ENCODE measurements around the gene YWHAQ. TPM values are rescaled to one million over a fixed set of nuclear protein-coding genes. Genes with fewer than 3 reads are reported as not detected.

Gene YWHAQ
- polyA plus RNA-seq, 2 of the 4 experiments (the other 2 are of a cell fraction) = 661 to 833 TPM

DNA sequence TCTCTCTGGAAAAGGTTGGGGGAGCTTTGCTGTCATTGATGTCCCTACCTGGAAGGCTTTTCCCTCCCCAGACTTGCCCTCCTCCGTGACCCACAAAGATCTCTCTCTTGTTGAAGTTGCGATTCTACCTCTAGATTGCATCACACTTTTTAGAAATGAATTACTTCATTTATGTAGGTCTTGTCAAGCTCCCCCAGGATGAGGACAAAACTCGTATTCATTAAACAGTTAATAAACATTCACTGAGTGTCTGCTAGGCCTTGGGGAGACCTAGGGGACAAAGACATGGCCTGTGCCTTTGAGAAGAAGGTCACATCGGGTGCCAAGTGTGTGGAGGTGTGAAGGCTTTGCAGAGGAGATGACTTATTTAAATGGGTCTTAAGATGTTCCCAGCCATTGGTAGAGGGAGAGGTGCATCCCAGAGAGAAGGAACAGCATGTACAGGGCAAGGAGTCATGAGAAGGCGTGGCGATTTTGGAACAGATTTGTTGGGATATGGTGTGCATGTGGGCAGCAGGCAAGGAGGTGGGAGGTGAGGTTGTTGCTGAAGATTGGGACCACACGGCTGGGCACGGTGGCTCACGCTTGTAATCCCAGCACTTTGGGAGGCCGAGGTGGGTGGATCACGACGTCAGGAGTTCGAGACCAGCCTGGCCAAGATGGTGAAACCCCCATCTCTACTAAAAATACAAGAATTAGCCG lies 9.8 kb upstream of the YWHAQ start:
- peak overlapping the region; percentile 70 to 79; a peak in 5 of 6 replicates for H3K27ac ChIP-seq
- H3K4me3 ChIP-seq = no peak overlapping the region
- no peak for DNase-seq (ENCODE audit: low read depth in 1 of 2, low spot score in 1 of 2)
- ChIA-PET POLR2A (interaction anchor here (3.4 kb wide), 1 partner anchor 10 kb away, joined by 35 read pairs; the partner anchor contains the start of gene YWHAQ), CTCF (interaction anchor here (1.9 to 6.5 kb wide), 4 partner anchors 15 to 159 kb away, joined by 4 to 32 read pairs (median 8); no protein-coding TSS in a partner anchor)
- H3K9me3 ChIP-seq = no peaks in the 10 kb centered on the region
- no peak for TF ChIP-seq RAD21 (conservative IDR thresholded peaks at IDR 0.05 in 1 of 2, IDR thresholded peaks at IDR 0.05 in 1 of 2)
- TF ChIP-seq, protein P1, sequence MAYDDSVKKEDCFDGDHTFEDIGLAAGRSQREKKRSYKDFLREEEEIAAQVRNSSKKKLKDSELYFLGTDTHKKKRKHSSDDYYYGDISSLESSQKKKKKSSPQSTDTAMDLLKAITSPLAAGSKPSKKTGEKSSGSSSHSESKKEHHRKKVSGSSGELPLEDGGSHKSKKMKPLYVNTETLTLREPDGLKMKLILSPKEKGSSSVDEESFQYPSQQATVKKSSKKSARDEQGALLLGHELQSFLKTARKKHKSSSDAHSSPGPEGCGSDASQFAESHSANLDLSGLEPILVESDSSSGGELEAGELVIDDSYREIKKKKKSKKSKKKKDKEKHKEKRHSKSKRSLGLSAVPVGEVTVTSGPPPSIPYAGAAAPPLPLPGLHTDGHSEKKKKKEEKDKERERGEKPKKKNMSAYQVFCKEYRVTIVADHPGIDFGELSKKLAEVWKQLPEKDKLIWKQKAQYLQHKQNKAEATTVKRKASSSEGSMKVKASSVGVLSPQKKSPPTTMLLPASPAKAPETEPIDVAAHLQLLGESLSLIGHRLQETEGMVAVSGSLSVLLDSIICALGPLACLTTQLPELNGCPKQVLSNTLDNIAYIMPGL (CRISPR knock-in tag; IDR thresholded peaks at IDR 0.05; ENCODE audit: borderline replicate concordance) = no peak
- no peak for TF ChIP-seq HEYL (CRISPR knock-in tag; IDR thresholded peaks at IDR 0.05)
- no peak for TF ChIP-seq CHD4 (IDR thresholded peaks at IDR 0.05; ENCODE audit: borderline replicate concordance)
- TF ChIP-seq, protein P2, sequence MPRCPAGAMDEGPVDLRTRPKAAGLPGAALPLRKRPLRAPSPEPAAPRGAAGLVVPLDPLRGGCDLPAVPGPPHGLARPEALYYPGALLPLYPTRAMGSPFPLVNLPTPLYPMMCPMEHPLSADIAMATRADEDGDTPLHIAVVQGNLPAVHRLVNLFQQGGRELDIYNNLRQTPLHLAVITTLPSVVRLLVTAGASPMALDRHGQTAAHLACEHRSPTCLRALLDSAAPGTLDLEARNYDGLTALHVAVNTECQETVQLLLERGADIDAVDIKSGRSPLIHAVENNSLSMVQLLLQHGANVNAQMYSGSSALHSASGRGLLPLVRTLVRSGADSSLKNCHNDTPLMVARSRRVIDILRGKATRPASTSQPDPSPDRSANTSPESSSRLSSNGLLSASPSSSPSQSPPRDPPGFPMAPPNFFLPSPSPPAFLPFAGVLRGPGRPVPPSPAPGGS (IDR thresholded peaks at IDR 0.05) = no peak
- TF ChIP-seq CHD2 (IDR thresholded peaks at IDR 0.05; ENCODE audit: low read length, partially characterized antibody) = no peak
- TF ChIP-seq CEBPB (IDR thresholded peaks at IDR 0.05) = 0 out of 4 replicates have a peak, but pooled peaks of 1 of the 2 experiments have one; percentile 9
- TF ChIP-seq, protein P3, sequence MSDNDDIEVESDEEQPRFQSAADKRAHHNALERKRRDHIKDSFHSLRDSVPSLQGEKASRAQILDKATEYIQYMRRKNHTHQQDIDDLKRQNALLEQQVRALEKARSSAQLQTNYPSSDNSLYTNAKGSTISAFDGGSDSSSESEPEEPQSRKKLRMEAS (IDR thresholded peaks at IDR 0.05) = no peak
- WGBS (ENCODE audit: missing lambda C conversion rate) = 89% methylated on average over 14 of the region's 14 CpGs
- peaks cover 45% of the 10 kb centered on the region for H3K4me1 ChIP-seq
- no peak for FAIRE-seq
- no peak for ATAC-seq
- peak overlapping the region; percentile 5; the same call in 1 of the 3 replicates for H3K4me2 ChIP-seq

DNA sequence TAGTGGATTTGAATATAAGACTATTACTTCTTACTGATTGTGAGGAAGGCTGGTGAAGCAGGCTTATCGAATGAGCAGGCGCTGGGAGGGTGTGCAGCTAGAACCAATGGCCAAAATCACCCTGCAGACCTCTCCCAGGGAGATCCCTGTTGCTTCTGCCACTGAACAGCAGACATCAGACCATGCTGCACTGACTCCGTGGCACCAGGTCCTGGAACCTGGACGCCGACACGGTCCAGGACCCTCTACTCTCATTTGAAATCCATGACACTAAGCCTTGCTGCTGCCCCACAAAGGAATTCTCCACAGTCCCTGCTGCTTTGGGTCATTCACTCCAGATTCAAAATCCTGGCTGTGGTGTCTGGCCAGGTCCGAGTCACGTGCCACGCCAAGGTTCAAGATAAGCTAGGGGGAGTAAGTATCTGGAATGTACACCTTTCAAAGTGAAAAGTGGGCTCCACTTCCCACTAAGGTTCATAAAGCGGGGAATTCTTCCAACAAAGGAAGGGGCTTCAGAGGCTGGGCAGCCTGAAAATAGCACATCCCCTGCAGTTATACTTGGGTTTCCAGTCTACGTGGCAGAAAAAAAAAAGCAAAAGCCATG lies 9.0 kb upstream of the YWHAQ start:
- H3K4me3 ChIP-seq = no peak overlapping the region
- no peaks in the 10 kb centered on the region for H3K9me3 ChIP-seq
- POLR2A ChIA-PET = interaction anchor here (1.0 to 3.4 kb wide), 2 partner anchors 10 to 204 kb away, joined by 3 to 35 read pairs; partner anchors contain the start of genes TAF1B and YWHAQ
- WGBS (ENCODE audit: missing lambda C conversion rate) = 94% methylated on average over 11 of the region's 11 CpGs
- 0 out of 3 replicates have a peak overlapping the region, but pooled peaks have one; percentile 5 for H3K4me2 ChIP-seq
- TF ChIP-seq SREBF2 (IDR thresholded peaks at IDR 0.05) (no peak), EP300 (IDR thresholded peaks at IDR 0.05) (no peak), FOSB (CRISPR knock-in tag; IDR thresholded peaks at IDR 0.05) (no peak), HDAC2 (IDR thresholded peaks at IDR 0.05) (no peak), SMC3 (IDR thresholded peaks at IDR 0.05) (no peak), MAFK (IDR thresholded peaks at IDR 0.05; ENCODE audit: partially characterized antibody) (no peak)
- TF ChIP-seq, protein P4, sequence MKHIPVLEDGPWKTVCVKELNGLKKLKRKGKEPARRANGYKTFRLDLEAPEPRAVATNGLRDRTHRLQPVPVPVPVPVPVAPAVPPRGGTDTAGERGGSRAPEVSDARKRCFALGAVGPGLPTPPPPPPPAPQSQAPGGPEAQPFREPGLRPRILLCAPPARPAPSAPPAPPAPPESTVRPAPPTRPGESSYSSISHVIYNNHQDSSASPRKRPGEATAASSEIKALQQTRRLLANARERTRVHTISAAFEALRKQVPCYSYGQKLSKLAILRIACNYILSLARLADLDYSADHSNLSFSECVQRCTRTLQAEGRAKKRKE (CRISPR knock-in tag; IDR thresholded peaks at IDR 0.05; ENCODE audit: low read depth) = no peak
- TF ChIP-seq, protein P5, sequence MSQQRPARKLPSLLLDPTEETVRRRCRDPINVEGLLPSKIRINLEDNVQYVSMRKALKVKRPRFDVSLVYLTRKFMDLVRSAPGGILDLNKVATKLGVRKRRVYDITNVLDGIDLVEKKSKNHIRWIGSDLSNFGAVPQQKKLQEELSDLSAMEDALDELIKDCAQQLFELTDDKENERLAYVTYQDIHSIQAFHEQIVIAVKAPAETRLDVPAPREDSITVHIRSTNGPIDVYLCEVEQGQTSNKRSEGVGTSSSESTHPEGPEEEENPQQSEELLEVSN (IDR thresholded peaks at IDR 0.05; ENCODE audit: borderline replicate concordance, low read depth) = no peak
- DNase-seq (ENCODE audit: low read depth in 1 of 2, low spot score in 1 of 2) (no peak), ATAC-seq (no peak), FAIRE-seq (no peak)
- H3K27ac ChIP-seq = peak overlapping the region; percentile 70 to 79; a peak in 4 of 6 replicates
- peaks cover 45% of the 10 kb centered on the region for H3K4me1 ChIP-seq
- CTCF ChIA-PET = interaction anchor here (0.6 to 6.5 kb wide), 9 partner anchors 9 to 159 kb away, joined by 3 to 32 read pairs (median 4); no protein-coding TSS in a partner anchor
